Measurements from ENCODE around the gene IL25. TPM values are rescaled to one million over a fixed set of nuclear protein-coding genes. Genes with fewer than 3 reads are reported as not detected.

The IL25 gene
- total RNA-seq, 2 experiments from 2014 or later, result not detected

GRCh38 chr14:23357261-23357660, 15.3 kb upstream of the IL25 start:
- Mint-ChIP-seq H3K27me3 (ENCODE audit: low read depth) (peaks cover 4% of the 10 kb centered on the region), H3K27ac (no peak overlapping the region), H3K4me1 (ENCODE audit: low read depth) (peaks cover 2% of the 10 kb centered on the region), H3K4me3 (no peak overlapping the region), H3K36me3 (ENCODE audit: low read depth) (no peaks in the 10 kb centered on the region), H3K9me3 (no peaks in the 10 kb centered on the region)
- CTCF ChIA-PET, result interaction anchor here (1.4 kb wide), 1 partner anchor 30 kb away, joined by 4 read pairs; no protein-coding TSS in a partner anchor
- intact Hi-C loops (cut with micrococcal nuclease), result no loop called here
- no peak for DNase-seq

GRCh38 chr14:23358042-23358441, 14.6 kb upstream of the IL25 start:
- Mint-ChIP-seq H3K4me1 (ENCODE audit: low read depth) (peaks cover under 1% of the 10 kb centered on the region), H3K27me3 (ENCODE audit: low read depth) (peaks cover 4% of the 10 kb centered on the region), H3K27ac (no peak overlapping the region), H3K9me3 (no peaks in the 10 kb centered on the region), H3K4me3 (no peak overlapping the region), H3K36me3 (ENCODE audit: low read depth) (no peaks in the 10 kb centered on the region)
- CTCF ChIA-PET, result interaction anchor here (0.5 to 1.4 kb wide), 3 partner anchors 25 to 147 kb away, joined by 3 to 4 read pairs (median 4); no protein-coding TSS in a partner anchor
- intact Hi-C loops (cut with micrococcal nuclease), result no loop called here
- no peak for DNase-seq

- CTCF ChIA-PET, result interaction anchor here (0.5 to 1.4 kb wide), 3 partner anchors 26 to 148 kb away, joined by 3 to 4 read pairs (median 4); no protein-coding TSS in a partner anchor
- H3K4me3 Mint-ChIP-seq, result no peak overlapping the region
- no peak overlapping the region for H3K27ac Mint-ChIP-seq
- H3K9me3 Mint-ChIP-seq, result no peaks in the 10 kb centered on the region
- no peak for DNase-seq
- H3K36me3 Mint-ChIP-seq (ENCODE audit: low read depth), result no peaks in the 10 kb centered on the region
- H3K4me1 Mint-ChIP-seq (ENCODE audit: low read depth), result no peaks in the 10 kb centered on the region
- peaks cover under 1% of the 10 kb centered on the region for H3K27me3 Mint-ChIP-seq (ENCODE audit: low read depth)
- intact Hi-C loops (cut with micrococcal nuclease), result no loop called here
Measured at GRCh38 chr14:23358553-23359166, 13.9 kb upstream of the IL25 start.

- H3K9me3 Mint-ChIP-seq, result no peaks in the 10 kb centered on the region
- H3K4me1 Mint-ChIP-seq (ENCODE audit: low read depth), result no peaks in the 10 kb centered on the region
- DNase-seq, result no peak
- no peaks in the 10 kb centered on the region for H3K36me3 Mint-ChIP-seq (ENCODE audit: low read depth)
- CTCF ChIA-PET, result interaction anchor here (3.7 kb wide), 1 partner anchor 32 kb away, joined by 21 read pairs; no protein-coding TSS in a partner anchor
- H3K4me3 Mint-ChIP-seq, result no peak overlapping the region
- H3K27me3 Mint-ChIP-seq (ENCODE audit: low read depth), result peaks cover 3% of the 10 kb centered on the region
- intact Hi-C loops (cut with micrococcal nuclease), result no loop called here
- no peak overlapping the region for H3K27ac Mint-ChIP-seq
Measured at GRCh38 chr14:23359167-23359626, 13.4 kb upstream of the IL25 start.

GRCh38 chr14:23359722-23360447, 12.7 kb upstream of the IL25 start:
- Mint-ChIP-seq H3K4me1 (ENCODE audit: low read depth) (peaks cover 2% of the 10 kb centered on the region), H3K4me3 (no peak overlapping the region), H3K27me3 (ENCODE audit: low read depth) (peaks cover 9% of the 10 kb centered on the region), H3K27ac (no peak overlapping the region), H3K36me3 (ENCODE audit: low read depth) (no peaks in the 10 kb centered on the region), H3K9me3 (no peaks in the 10 kb centered on the region)
- intact Hi-C loops (cut with micrococcal nuclease), result no loop called here
- DNase-seq, result no peak
- CTCF ChIA-PET, result interaction anchor here (1.1 to 3.7 kb wide), 5 partner anchors 20 to 239 kb away, joined by 3 to 21 read pairs (median 3); no protein-coding TSS in a partner anchor

GRCh38 chr14:23360496-23360895, 12.1 kb upstream of the IL25 start:
- Mint-ChIP-seq H3K27ac (no peak overlapping the region), H3K27me3 (ENCODE audit: low read depth) (peaks cover 11% of the 10 kb centered on the region), H3K4me1 (ENCODE audit: low read depth) (peaks cover 3% of the 10 kb centered on the region), H3K4me3 (no peak overlapping the region), H3K36me3 (ENCODE audit: low read depth) (no peaks in the 10 kb centered on the region), H3K9me3 (no peaks in the 10 kb centered on the region)
- intact Hi-C loops (cut with micrococcal nuclease), result no loop called here
- CTCF ChIA-PET, result interaction anchor here (0.9 to 3.7 kb wide), 6 partner anchors 19 to 239 kb away, joined by 3 to 21 read pairs (median 3); no protein-coding TSS in a partner anchor
- no peak for DNase-seq

- H3K4me3 Mint-ChIP-seq, result no peak overlapping the region
- no peak overlapping the region for H3K27ac Mint-ChIP-seq
- no peaks in the 10 kb centered on the region for H3K36me3 Mint-ChIP-seq (ENCODE audit: low read depth)
- intact Hi-C loops (cut with micrococcal nuclease), result no loop called here
- H3K9me3 Mint-ChIP-seq, result no peaks in the 10 kb centered on the region
- CTCF ChIA-PET, result interaction anchor here (0.9 to 3.7 kb wide), 4 partner anchors 16 to 35 kb away, joined by 3 to 21 read pairs (median 4); no protein-coding TSS in a partner anchor
- H3K4me1 Mint-ChIP-seq (ENCODE audit: low read depth), result peaks cover 3% of the 10 kb centered on the region
- peak; percentile 10 for DNase-seq
- H3K27me3 Mint-ChIP-seq (ENCODE audit: low read depth), result peaks cover 11% of the 10 kb centered on the region
Measured at GRCh38 chr14:23361320-23361719, 11.3 kb upstream of the IL25 start.

GRCh38 chr14:23361763-23362162, 10.8 kb upstream of the IL25 start:
- intact Hi-C loops (cut with micrococcal nuclease), result no loop called here
- no peaks in the 10 kb centered on the region for H3K9me3 Mint-ChIP-seq
- peaks cover 4% of the 10 kb centered on the region for H3K4me1 Mint-ChIP-seq (ENCODE audit: low read depth)
- peaks cover 15% of the 10 kb centered on the region for H3K27me3 Mint-ChIP-seq (ENCODE audit: low read depth)
- no peak for DNase-seq
- CTCF ChIA-PET, result interaction anchor here (1.2 to 3.7 kb wide), 3 partner anchors 16 to 35 kb away, joined by 3 to 21 read pairs (median 4); no protein-coding TSS in a partner anchor
- no peaks in the 10 kb centered on the region for H3K36me3 Mint-ChIP-seq (ENCODE audit: low read depth)
- H3K27ac Mint-ChIP-seq, result no peak overlapping the region
- no peak overlapping the region for H3K4me3 Mint-ChIP-seq

GRCh38 chr14:23362200-23362599, 10.4 kb upstream of the IL25 start:
- CTCF ChIA-PET, result interaction anchor here (1.1 to 3.7 kb wide), 4 partner anchors 17 to 117 kb away, joined by 3 to 21 read pairs (median 4); no protein-coding TSS in a partner anchor
- Mint-ChIP-seq H3K9me3 (no peaks in the 10 kb centered on the region), H3K4me3 (no peak overlapping the region), H3K4me1 (ENCODE audit: low read depth) (peaks cover 6% of the 10 kb centered on the region), H3K36me3 (ENCODE audit: low read depth) (no peaks in the 10 kb centered on the region), H3K27ac (no peak overlapping the region), H3K27me3 (ENCODE audit: low read depth) (peaks cover 19% of the 10 kb centered on the region)
- DNase-seq, result no peak
- intact Hi-C loops (cut with micrococcal nuclease), result no loop called here

- CTCF ChIA-PET, result no interaction called here
- Mint-ChIP-seq H3K9me3 (no peaks in the 10 kb centered on the region), H3K27ac (no peak overlapping the region), H3K4me1 (ENCODE audit: low read depth) (peaks cover 6% of the 10 kb centered on the region), H3K36me3 (ENCODE audit: low read depth) (no peaks in the 10 kb centered on the region), H3K4me3 (no peak overlapping the region), H3K27me3 (ENCODE audit: low read depth) (peaks cover 26% of the 10 kb centered on the region)
- intact Hi-C loops (cut with micrococcal nuclease), result no loop called here
- DNase-seq, result no peak
Measured at GRCh38 chr14:23364164-23365035, 8.2 kb upstream of the IL25 start.

- intact Hi-C loops (cut with micrococcal nuclease), result no loop called here
- Mint-ChIP-seq H3K27me3 (ENCODE audit: low read depth) (peaks cover 26% of the 10 kb centered on the region), H3K4me1 (ENCODE audit: low read depth) (peaks cover 6% of the 10 kb centered on the region), H3K9me3 (no peaks in the 10 kb centered on the region), H3K27ac (no peak within 1 kb of the TSS), H3K36me3 (ENCODE audit: low read depth) (no peaks in the 10 kb centered on the region), H3K4me3 (no peak within 1 kb of the TSS)
- DNase-seq, result no peak
- CTCF ChIA-PET, result interaction anchor here (0.6 to 1.1 kb wide), 3 partner anchors 17 to 94 kb away, joined by 3 read pairs; no protein-coding TSS in a partner anchor
Measured at GRCh38 chr14:23365036-23365731, 7.4 kb upstream of the IL25 start, which contains the start of gene EFS. Gene EFS (minus strand): TSS chr14:23365172. CDS start chr14:23365025, 147 bp downstream.

All from activated naive CD4-positive, alpha-beta T cell treated with anti-CD3 and anti-CD28 coated beads for 36 hours (primary cell).